GM18520 (cell line): ENCODE measurements around the gene SCUBE2.

Experiments
- ATAC-seq: cut with Tn5 transposase; IDR thresholded peaks from one replicate; pipeline ENCODE4 v1.9.1; 2021; ENCODE audit not compliant: unreplicated experiment

Gene SCUBE2

DNA sequence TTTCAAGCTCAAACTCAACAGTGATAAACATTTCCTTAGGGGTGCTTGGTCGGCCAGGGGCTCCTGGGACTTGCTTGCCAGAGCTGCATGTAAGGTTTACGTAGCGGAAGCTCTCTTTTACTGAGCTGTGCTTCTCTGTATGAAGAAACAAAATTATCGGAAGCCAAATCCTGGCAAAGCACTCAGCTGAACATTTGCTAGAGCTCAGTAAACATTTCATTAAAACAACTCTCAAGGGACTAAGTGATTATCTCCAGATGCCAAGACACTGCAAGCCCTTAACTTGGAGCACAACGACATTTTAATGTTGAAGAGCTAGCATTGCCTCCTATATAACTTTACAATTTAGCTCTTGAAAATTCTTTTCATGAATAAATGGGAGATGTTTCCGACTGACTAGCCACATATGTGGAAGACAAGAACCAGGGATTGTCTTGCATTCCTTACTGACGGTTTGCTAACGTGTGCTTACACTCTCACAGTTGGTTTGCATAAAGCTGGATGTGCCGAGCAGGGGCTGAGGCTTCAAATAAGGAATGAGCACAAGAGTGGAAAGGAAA is 43.4 kb downstream of the SCUBE2 start:
- ATAC-seq: no peak

DNA sequence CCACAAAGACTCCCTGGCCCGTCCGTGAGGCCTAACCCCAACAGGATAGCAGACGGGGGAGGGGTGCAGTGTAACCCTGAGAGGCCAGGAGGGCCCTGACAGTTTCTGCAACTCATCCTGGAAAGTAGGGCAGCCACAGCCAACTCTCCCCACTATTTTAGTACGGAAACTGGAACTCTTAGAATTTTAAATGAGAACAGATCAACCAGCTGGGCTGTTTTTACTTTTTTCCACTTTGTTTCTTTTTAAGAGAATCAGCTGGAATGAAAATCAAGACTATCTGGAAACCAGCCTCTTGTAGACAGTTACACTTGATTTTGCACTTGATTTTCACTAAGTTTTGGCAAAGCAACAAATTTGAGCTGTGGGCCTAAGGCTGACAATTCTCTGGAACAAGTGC is 44.9 kb downstream of the SCUBE2 start:
- ATAC-seq: no peak

DNA sequence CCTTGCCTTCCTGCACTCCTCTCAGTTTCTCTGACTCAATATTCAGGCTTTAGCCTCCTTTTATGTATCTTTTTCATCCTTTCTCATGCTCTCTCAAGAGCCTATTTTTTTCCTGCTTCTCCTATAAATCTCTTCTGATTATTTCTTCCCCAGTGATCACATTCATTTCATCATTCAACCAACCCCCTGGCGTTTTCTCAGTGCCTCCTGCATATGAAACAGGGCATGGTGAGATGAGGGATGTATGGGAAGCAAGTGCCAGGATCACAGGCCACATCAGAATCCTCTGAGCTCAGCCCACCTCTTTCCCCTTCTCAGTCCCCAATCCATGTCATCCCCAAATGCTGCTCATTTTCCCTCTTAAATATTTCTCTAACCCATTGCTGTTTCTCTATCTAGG is 48.9 kb downstream of the SCUBE2 start:
- no peak for ATAC-seq

DNA sequence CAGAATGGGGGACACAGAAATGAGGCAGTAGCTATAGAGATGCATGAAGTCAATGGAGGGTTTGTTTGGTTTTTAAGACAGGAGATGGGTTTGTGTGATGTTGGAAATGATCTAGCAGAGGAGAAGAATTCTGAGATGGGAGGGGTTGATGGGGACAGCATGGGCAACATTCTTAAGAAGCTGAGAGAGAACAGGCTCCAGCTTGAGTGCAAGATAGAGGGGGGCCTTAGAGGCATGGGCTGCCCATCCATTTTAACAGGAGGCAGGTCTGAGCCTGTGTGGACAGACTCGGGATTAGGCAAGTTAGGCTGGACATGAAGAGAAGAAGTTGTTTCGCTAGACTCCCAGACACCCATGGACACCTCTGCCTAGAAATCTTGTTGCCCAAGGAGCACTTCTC is 49.7 kb downstream of the SCUBE2 start:
- no peak for ATAC-seq

DNA sequence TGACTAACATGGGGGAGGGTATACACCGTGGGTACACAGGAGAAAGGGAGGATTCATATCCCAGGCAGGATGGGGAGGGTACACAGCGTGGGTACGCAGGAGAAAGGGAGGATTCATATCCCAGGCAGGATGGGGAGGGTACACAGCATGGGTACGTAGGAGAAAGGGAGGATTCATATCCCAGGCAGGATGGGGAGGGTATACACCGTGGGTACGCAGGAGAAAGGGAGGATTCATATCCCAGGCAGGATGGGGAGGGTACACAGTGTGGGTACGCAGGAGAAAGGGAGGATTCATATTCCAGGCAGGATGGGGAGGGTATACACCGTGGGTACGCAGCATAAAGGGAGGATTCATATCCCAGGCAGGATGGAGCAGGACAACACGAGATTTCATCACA is 51.0 kb downstream of the SCUBE2 start:
- no peak for ATAC-seq

DNA sequence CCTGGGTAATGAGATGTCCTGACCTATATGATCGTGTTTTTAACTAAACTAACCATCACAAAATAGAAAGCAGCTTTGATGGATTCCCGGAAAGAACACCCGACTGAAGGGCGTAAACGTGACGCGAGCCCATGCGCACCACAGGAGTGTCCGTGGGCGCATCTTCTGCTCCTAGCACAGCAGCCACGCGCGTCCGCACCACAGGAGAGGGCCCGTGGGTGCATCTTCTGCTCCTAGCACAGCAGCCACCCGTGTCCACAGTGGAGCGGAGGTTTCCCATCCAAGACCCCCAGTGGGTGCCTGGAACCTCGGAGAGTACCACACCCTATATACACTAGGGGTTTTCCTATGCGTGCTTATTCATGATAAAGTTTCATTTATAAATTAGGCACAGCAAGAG is 51.5 kb downstream of the SCUBE2 start:
- no peak for ATAC-seq

DNA sequence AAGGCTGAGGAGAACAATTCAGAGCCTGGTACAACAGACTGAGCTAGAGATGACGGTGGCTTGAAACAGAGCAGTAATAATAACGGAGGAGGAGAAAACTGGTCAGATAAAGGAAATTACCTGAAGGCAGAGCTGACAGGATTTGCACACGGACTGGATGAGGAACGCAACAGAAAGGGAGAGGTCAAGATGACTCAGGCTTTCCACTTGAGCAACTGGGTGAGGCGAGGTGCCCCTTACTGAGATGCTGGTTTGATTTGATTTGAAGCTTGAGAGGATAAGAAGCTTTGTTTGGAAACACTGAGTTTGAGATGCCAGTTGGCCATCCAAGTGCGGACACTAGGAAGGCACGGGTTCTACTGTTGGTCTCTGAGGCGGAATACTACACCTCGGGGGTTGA is 52.2 kb downstream of the SCUBE2 start:
- no peak for ATAC-seq

DNA sequence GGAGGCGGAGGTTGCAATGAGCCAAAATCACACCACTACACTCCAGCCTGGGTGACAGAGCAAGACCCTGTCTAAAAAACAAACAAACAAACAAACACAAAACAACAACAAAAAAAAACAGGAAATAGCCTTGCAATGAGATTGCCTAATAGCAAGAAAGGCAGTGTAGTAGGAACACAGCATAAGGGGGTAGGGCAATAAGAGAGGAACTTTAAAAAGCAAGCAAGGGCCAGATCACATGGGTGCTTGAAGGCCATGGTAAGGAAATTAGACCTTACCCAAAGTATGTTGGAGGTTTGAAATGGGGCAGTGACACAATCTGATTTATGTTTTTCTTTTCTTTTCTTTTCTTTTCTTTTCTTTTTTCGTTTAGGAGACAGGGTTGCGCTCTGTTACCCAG is 52.9 kb downstream of the SCUBE2 start:
- no peak for ATAC-seq

DNA sequence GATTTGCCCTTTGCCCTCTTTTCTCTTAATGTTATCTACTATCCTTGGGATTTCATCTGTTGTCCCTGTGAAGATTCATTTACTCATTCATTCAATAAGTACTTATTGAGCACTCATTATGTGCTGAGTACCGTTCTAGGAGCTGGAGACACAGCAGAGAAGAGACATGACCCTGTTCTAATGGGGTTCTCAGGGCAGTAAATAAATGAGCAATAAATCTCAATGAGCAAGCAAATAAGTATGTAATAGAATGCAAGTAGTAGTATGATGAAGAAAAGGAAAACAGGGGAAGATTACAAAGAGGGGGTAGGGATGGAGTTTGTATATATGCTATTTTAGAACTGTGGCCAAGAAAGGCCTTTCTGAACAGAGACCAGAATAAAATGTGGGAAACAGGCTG is 53.4 kb downstream of the SCUBE2 start:
- no peak for ATAC-seq

DNA sequence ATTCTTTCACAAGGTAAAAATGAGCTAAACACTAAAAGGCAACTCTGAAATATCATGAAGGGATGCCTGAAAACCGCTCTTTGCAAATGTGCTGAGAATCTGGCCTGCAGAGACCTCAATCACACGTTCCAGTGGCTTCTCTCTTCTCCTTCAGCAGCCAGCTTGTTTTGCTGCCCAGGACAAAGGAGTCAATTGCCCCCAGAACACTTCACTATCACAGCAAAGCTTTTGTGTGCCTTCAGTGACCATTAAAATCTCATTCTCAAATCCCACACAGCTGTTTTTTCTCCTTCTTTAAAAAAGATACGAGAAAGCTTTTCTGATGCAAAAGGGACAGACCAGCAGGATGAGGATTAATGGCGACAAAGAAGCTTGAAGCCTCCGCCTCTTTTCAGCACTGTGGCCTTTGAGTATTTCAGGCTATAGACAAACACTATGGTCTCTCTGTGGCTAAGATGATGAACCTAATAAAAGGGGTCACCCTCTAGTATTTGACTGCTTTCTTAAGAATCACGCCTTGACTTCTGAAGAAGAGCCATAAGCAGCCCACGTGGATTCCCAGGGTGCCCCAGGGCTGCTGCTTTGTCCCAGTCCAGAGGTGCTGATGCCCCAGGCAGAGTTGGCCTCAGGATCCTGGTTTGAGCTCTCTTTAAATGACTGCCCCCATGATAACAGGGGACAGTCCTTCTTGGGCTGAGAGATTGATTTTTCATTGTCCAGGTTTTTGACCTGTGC is 54.2 kb downstream of the SCUBE2 start:
- ATAC-seq: no peak

DNA sequence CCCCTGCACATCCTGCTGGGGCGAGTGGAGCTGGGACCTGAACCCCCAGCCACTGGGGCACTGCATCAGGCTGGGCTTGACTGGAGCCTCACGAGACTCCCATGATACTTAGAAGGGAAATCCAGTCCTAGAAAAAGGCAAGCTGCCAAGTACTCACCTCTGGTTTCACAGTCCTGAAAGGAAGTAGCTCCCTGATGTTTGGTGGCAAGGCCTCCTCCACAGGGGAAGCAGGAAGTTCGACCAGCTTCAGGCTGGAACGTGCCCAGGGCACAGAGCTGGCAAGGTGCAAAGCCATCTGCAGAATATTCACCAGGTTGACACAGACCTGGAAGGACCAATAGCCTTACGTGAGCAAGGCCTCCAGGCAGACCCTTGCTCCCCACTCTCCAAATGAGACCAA is 60.8 kb downstream of the SCUBE2 start:
- no peak for ATAC-seq

DNA sequence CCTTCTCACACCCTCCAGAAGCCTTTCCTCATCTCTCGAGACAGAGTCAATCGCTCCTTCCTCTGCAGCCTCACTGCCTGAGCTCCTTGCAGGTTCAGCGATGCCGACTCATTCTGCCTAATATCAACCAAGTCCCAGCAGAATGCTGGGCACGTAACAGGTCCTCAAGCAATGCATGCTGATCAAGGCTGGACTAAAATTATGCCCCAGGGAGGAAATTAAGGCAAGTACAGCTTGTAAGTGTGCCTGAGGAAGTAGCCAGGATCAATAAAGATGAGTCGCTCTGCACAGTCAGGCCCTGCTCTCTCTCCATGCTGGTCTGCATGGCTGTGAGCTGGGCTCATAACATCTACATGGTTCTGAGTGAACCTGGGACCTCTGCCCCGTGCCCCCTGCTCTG is 62.0 kb downstream of the SCUBE2 start:
- no peak for ATAC-seq

DNA sequence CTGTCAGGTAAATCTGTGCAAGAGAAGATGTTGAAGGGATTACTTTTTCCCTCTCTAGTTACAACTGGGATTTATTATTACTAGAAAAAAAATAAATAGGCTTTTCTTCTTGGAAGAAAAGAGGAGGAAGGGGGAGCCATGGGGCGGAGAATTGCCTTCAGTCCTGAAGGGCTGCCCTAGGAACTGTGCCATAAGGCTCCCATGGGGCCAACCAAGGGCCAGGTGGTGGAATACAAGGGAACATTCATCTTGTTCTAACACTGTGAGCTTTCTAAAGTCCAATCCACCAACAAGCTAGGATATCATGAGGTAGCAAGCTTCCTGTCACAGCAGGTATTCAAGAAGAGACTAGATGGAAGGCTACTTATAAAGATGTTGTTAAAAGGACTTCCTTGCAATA is 62.8 kb downstream of the SCUBE2 start:
- ATAC-seq: no peak

DNA sequence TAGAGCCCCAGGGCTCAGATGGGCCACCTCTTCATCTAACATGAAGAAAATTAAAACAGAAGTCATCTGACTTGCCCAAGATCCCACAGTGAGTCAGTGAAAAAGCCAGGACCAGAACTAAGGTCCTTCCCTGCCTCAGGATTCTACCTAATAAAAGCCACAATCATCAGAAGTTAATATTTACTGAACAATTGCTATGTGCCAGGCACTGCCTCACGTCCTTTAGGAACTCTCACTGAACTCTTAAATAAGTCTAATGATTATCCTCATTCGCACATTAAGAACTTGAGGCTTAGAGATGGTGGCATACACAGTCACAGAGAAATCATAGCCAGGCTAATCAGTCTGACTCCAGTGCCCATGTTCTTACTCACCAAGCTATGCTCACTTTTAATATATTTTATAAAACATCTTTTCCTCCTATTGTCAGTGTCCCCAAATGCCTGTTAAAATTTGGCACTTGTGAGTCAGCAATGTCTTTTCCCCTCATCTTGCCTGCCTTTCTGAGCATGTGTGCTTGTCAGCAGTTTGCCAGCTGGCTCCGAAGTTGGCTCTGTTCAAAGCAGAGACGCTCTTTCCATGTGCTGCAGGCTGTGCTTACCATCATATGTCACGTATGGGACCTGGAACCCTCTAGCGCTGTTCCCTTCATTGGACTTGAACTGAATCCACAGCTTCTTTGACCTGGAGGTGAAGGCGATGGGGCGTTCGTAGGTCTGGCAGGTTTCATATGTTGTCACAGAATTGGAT is 66.1 kb downstream of the SCUBE2 start:
- no peak for ATAC-seq

DNA sequence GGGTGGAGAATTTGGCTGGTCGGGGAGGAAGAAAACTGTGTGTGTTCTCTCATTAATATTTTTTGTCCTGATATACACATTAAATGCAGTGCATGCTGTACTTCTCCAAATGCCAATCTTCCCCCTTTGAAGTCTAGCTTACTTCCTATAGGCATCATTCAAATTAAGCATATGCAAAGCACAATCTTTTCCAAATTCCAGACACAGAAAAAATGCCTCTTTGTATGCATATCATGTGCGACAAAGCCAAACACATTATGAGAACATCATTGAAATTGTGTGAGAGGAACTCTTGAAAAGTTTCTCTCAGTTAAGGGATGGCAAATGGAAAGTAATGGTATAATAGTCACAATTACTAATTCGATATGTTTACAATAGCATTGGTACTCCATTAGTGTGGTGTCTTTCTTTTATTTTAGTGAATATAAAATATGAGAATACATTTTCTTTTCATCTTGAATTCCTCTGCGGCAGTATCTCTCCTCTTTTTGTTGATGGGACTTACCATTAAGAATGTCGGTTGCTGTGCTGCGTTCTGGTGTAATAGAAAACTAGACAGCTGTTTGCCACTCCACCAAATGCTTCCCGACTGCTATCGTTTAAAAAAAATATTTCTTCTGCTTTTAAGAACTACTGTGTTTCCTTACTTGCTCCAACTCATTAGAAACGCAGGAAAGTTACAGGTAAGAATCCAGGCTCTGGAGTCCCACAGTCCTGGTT is 68.3 kb downstream of the SCUBE2 start:
- no peak for ATAC-seq

DNA sequence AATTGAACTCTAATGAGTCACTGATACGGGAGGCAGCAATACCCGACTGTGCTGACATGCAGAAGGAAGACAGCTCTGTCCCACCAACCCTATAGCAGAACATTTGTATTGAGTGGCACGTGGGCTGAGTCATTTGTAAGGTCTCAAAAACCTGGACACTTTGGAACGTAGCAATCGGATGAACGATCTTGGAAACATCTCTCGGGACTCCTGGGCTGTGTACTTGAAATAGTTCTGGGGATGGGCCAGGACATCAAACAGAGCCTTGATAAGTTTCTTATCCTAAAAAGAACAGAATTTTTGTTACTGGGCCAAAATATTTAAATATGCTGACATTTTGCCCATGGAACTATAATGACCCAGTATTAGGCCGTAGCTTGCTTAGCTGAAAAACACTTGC is 70.5 kb downstream of the SCUBE2 start:
- ATAC-seq: no peak

DNA sequence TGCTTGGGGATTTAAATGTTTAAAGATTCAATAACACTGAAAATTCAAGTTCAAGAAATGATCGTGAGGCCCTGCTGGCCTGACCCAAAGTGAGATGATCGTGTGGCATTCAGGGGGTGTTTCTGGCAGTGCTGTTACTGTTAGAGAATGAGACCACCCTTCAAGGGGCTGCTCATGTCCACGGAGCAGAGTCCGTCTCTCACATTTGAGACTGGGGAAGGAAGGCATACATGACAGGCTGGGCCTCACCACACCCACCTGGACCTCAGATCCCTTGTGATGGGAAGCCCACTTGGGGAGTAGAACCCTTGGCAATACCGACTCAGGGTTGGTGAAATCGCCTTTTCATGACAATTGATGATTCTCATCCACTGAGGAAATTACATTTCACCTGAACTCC is 71.5 kb downstream of the SCUBE2 start:
- ATAC-seq: no peak

DNA sequence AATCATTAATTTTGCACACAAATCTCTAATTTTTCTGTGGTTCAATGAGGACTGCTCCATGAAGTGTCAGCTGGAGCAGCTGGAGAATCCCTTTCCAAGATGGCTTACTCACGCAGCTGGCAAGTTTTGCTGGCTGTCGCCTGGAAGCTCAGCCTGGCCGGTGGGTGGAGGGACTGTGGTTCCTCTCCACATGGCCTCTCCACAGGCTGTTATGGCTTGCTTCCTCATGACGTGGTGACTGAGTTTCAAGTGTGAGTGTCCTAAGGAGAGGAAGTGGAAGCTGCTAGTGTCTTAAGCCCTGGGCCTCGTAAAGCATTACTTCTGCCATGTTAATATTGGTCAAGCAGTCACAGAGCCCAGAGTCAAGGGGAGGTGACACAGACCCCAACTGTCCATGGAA is 73.6 kb downstream of the SCUBE2 start:
- ATAC-seq: no peak

DNA sequence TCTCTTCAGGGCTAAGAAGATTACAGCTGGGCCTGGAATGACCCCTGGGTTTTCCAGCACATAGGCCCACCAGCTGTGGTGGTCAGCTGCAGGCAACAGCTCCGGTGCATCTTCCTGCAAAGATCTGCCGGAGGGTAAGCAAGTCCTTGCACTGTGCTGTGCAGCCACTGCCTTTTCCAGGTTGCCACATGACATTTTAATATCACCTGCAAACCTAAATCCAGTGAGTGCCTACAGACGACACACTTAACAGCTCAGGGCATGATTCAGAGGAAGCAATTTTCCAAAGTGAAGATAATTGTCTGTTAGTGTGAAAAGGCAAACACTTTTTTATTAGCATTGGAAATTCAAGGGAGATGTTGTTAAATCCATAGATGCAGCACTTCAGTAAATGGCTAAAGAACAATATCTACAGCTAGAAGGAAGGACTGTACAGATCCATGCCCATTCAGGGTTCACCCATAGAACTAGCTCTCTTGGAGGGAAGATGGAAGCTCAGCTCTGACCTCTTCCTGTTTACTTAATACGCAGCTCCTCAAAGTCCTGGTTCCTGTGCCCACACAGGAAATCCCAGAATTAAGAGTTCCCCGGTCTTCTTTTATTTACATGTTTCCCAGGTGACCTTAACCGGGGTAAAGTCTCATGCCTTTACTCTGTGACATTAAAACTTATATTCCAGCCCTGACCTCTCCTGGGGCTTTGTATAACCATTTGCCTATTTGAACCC is 74.3 kb downstream of the SCUBE2 start:
- no peak for ATAC-seq

DNA sequence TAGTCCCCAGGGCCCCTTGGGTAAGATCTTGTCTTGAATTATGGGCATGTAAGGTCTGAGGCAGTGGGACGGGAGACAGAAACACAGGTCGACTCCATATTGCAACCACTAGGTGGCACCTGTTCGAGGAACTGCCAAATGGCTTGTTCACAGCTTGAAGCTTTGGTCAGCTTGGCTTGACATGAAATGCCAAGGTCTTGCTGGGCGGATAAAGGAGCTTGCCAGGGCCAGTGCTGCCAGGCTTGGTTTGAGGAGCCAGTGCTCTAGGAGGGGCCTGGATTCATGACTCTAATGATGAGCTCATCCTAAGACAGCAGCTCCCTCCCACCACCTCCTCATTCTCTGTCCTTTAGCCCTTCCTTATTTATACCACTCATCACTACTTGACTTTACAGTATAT is 75.7 kb downstream of the SCUBE2 start:
- no peak for ATAC-seq

DNA sequence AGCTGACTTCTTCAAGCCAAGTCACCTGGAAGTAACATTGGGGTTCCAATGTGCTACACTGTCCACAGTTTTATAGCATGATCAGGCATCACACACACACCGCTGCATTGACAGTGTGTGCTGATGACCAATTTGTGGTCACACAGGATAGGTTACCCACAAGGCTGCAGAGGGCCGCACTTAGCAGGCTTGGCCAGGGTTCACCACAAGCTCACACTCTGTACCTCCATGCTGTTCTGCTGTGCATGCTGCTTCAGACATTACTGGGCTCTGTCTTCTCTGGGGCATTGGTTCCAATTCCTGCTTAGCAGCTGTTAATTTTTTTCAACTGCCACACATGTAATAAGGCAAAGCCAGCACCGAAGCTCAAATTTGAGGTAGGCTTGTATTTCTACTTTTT is 76.6 kb downstream of the SCUBE2 start:
- ATAC-seq: no peak
